Skeletal muscle tissue (tissue), 4 donors: Measurements from ENCODE around the gene ARL3. TPM values are rescaled to one million over a fixed set of nuclear protein-coding genes. Genes with fewer than 3 reads are reported as not detected.
"Not testable (repeated sequence)": the region's sequence is repeated elsewhere in the genome, so short reads cannot be mapped to it uniquely, and the experiment has no call there.

Experiments used
- H3K27ac ChIP-seq: one replicate; pipeline ENCODE4 v1.7.0; 2013; ENCODE audit warnings: mild to moderate bottlenecking, low read depth, low read length, inconsistent platforms
- H3K27me3 ChIP-seq, 3 donors: one replicate each; pipeline ENCODE4 v1.7.0; 2013; ENCODE audit warnings: low read length in 3 of 3; ENCODE audit not compliant: control insufficient read depth in 3 of 3, insufficient read depth in 3 of 3
- H3K36me3 ChIP-seq, 3 donors: one replicate each; pipeline ENCODE4 v1.7.0; 2013; ENCODE audit warnings: low read length in 3 of 3; ENCODE audit not compliant: control insufficient read depth in 3 of 3, insufficient read depth in 3 of 3
- H3K4me1 ChIP-seq, 3 donors: one replicate each; pipeline ENCODE4 v1.7.0; 2013; ENCODE audit warnings: low read length in 3 of 3, mild to moderate bottlenecking in 3 of 3; ENCODE audit not compliant: control insufficient read depth in 3 of 3, insufficient read depth in 3 of 3
- H3K4me3 ChIP-seq, 3 donors: one replicate each; pipeline ENCODE4 v1.7.0; 2013; ENCODE audit warnings: low read length in 3 of 3
- H3K9ac ChIP-seq, 3 donors: one replicate each; pipeline ENCODE4 v1.7.0; 2013; ENCODE audit warnings: low read length in 3 of 3, mild to moderate bottlenecking in 3 of 3, moderate library complexity in 2 of 3, low read depth in 1 of 3
- H3K9me3 ChIP-seq, 3 donors: one replicate each; pipeline ENCODE4 v1.7.0; 2013; ENCODE audit warnings: low read length in 3 of 3; ENCODE audit not compliant: control insufficient read depth in 3 of 3
- total RNA-seq: library from RNA; depleted of rRNA; stranded (reverse); fragments of >200 nt; gene quantifications from one replicate; pipeline ENCODE4 v1.2.3, GENCODE V29; 2014
- donor health status: Osteomylitis.

Gene ARL3
- total RNA-seq, 1 donor from 2014 or later: 5.2 TPM

GRCh38 chr10:102720775-102721301 lies 6.6 kb upstream of the ARL3 start:
- peaks cover 12 to 16% (median 16%) of the 10 kb centered on the region in 3 donors for H3K4me1 ChIP-seq
- no peak overlapping the region for H3K4me3 ChIP-seq
- no peak overlapping the region for H3K9ac ChIP-seq
- H3K27ac ChIP-seq: no peak overlapping the region
- no peaks in the 10 kb centered on the region for H3K9me3 ChIP-seq
- H3K36me3 ChIP-seq: peaks cover 0 to 2% (median 0%) of the 10 kb centered on the region in 3 donors
- no peaks in the 10 kb centered on the region for H3K27me3 ChIP-seq

- Histone ChIP-seq H3K4me1 (peaks cover 14 to 16% (median 16%) of the 10 kb centered on the region in 3 donors), H3K27me3 (no peaks in the 10 kb centered on the region), H3K36me3 (peaks cover 0 to 2% (median 0%) of the 10 kb centered on the region in 3 donors), H3K9me3 (no peaks in the 10 kb centered on the region), H3K9ac (no peak overlapping the region), H3K27ac (no peak overlapping the region), H3K4me3 (no peak overlapping the region)
These were observed 6.1 kb upstream of the ARL3 start for GRCh38 chr10:102720337-102720736.

- Histone ChIP-seq H3K4me1 (peaks cover 24 to 32% (median 27%) of the 10 kb centered on the region in 3 donors), H3K36me3 (peaks cover 0 to 2% (median 0%) of the 10 kb centered on the region in 3 donors), H3K9ac (peak overlapping the region in 2 of 3 donors; percentile 46 to 65), H3K27ac (peak overlapping the region; percentile 56), H3K9me3 (no peaks in the 10 kb centered on the region), H3K27me3 (no peaks in the 10 kb centered on the region), H3K4me3 (peak overlapping the region in 2 of 3 donors; percentile 9 to 37)
These were observed 4.0 kb upstream of the ARL3 start for GRCh38 chr10:102718220-102718619.

DNA sequence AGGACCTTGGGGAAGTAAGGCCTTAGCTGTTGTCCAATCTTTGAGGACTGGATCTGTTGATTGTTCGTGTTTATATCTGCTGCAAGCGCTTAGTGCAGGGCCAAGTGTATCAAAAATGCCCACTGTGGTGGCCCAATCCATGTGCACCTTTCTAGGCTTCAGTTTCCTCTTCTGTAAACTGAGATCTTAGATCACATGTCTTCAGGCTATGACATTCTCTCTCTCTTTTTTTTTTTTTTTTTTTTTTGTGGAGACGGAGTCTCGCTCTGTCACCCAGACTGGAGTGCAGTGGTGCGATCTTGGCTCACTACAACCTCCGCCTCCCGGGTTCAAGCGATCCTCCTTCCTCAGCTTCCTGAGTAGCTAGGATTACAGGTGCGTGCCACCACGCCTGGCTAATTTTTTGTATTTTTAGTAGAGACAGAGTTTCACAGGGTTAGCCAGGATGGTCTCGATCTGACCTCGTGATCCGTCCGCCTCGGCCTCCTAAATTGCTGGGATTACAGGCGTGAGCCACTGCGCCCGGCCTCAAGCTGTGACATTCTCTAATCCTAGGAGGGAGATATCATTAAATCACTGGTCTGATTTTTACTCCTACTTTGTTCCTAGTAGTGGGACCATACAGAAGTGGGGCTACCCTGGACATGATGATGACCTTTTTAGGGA lies 2.8 kb upstream of the ARL3 start:
- not testable (repeated sequence) for H3K9ac ChIP-seq, H3K27me3 ChIP-seq, H3K4me3 ChIP-seq, H3K36me3 ChIP-seq, H3K9me3 ChIP-seq, H3K27ac ChIP-seq
- peaks cover 24 to 34% (median 29%) of the 10 kb centered on the region in 3 donors for H3K4me1 ChIP-seq

GRCh38 chr10:102715880-102716279 lies 1.7 kb upstream of the ARL3 start:
- Histone ChIP-seq H3K4me3 (no peak overlapping the region), H3K27ac (no peak overlapping the region), H3K9ac (no peak overlapping the region), H3K27me3 (no peaks in the 10 kb centered on the region), H3K4me1 (peaks cover 23 to 34% (median 29%) of the 10 kb centered on the region in 3 donors), H3K9me3 (no peaks in the 10 kb centered on the region), H3K36me3 (peaks cover 0 to 2% (median 0%) of the 10 kb centered on the region in 3 donors)

DNA sequence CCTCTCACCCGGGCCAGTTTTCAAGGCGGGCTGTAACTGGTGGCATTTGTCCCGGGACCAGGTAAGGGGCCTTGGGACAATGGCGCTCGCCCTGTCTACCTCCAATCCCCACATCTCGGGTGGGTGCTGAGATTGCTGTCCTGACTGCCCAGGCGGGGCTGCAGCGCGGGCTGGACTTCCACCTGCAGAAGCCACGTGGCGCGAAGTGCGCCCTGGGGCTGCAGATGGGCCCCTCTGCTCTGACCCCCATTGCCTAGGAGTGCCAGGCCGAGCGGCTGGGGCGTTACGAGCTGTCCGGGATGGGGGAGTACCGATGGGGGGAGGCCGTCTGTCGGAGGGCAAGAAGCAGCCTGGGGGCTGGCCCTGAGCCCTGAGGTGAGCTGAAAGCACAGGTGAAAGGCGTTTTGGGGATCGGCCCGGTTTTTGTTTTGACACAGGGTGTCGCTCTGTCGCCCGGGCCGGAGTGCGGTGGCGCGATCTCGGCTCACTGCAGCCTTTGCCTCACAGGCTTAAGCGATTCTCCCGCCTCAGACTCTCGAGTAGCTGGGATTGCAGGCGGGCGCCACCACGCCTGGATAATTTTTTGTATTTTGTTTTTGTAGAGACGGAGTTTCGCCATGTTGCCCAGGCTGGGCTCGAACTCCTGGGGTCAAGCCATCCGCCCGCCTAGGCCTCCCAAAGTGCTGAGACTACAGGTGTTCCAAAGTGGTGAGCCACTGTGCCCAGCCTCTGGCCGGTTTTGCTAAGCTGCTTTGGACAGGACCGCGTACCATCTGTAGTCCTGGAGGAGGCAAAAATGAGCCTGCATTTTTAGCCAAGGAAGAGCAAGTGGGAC lies 641 bp upstream of the ARL3 start, which contains the start of gene SFXN2:
TSS of gene SFXN2 (plus strand) at position 16 of the 835 bp plus-strand sequence. CDS start 12,001 bp downstream, outside the sequence.
- Histone ChIP-seq H3K36me3 (peaks cover 0 to 2% (median 0%) of the 10 kb centered on the region in 3 donors), H3K27ac (peak within 1 kb of the TSS; percentile 71), H3K27me3 (no peaks in the 10 kb centered on the region), H3K9ac (peak within 1 kb of the TSS; percentile 66 to 90 (median 77)), H3K4me3 (peak within 1 kb of the TSS; percentile 88 to 92 (median 92)), H3K9me3 (no peaks in the 10 kb centered on the region), H3K4me1 (peaks cover 20 to 34% (median 29%) of the 10 kb centered on the region in 3 donors)

GRCh38 chr10:102713539-102713813 lies 721 bp downstream of the ARL3 start:
- Histone ChIP-seq H3K27me3 (no peaks in the 10 kb centered on the region), H3K4me1 (peaks cover 18 to 32% (median 26%) of the 10 kb centered on the region in 3 donors), H3K4me3 (peak overlapping the region; percentile 86 to 92 (median 92)), H3K9ac (peak overlapping the region; percentile 66 to 86 (median 77)), H3K27ac (peak overlapping the region; percentile 71), H3K9me3 (no peaks in the 10 kb centered on the region), H3K36me3 (peaks cover 0 to 2% (median 0%) of the 10 kb centered on the region in 3 donors)

DNA sequence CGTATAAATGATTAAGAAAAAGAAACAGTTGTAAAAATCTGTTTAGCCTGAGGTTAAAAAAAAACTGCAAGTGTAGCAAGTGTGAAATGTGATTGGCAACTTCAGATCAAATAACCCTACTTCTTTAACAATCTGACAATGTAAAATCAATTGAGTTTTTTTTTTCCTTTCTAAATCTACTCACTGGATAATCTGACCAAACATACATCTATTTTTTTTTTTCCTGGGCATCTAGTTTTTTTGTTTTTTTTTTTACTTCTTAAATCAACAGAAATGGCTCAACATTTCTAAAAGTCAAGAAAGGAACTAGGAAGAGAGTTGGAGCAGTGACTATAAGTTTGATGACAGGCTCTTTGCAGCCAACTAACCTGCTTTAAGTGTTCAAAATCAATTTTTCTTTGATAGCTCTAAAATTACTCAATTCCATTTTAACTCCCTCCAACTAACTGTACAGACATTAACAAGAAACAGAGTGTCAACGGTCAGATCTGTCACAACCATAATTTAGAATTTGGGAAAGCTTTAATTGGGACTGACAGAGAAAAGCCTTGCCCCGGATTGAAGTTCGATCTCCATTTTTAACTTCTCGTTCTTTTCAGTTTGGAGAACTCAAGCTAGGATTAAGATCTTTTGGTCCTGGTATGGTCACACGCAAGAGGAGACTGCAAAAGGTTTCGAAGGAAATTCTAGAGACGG lies 1.2 kb downstream of the ARL3 start:
- Histone ChIP-seq H3K4me3 (peak overlapping the region; percentile 86 to 92 (median 92)), H3K4me1 (peaks cover 13 to 27% (median 22%) of the 10 kb centered on the region in 3 donors), H3K36me3 (no peaks in the 10 kb centered on the region), H3K9me3 (no peaks in the 10 kb centered on the region), H3K27me3 (no peaks in the 10 kb centered on the region), H3K27ac (peak overlapping the region; percentile 71), H3K9ac (peak overlapping the region; percentile 66 to 86 (median 77))

DNA sequence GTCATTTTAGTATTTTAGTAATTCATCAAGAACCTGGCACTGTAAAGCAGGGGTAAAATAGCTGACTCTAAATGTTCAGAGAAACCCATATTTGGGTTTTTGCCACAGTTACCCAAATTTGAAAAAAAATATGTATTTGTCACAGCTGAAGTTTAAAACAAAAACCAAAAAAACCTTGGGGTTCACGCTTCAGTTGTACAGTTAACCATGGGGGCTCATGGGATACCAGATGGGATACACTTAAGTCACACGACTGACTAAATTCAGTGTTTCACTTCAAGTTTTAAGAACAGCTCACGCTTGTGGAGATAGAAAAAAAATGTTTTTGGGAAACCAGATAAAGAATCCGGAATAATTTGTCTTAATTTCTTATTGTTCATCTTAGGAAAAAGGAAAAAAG lies 2.1 kb downstream of the ARL3 start:
- H3K9ac ChIP-seq: no peak overlapping the region
- no peak overlapping the region for H3K4me3 ChIP-seq
- no peaks in the 10 kb centered on the region for H3K36me3 ChIP-seq
- H3K4me1 ChIP-seq: peaks cover 8 to 19% (median 17%) of the 10 kb centered on the region in 3 donors
- H3K27ac ChIP-seq: no peak overlapping the region
- no peaks in the 10 kb centered on the region for H3K27me3 ChIP-seq
- H3K9me3 ChIP-seq: no peaks in the 10 kb centered on the region
